GM19463 (cell line): ENCODE data around the gene TTC29.
"Not testable (repeated sequence)": the region's sequence is repeated elsewhere in the genome, so short reads cannot be mapped to it uniquely, and the experiment has no call there.

Experiments
- ATAC-seq: cut with Tn5 transposase; IDR thresholded peaks from one replicate; pipeline ENCODE4 v1.9.1; 2021; ENCODE audit warnings: mild to moderate bottlenecking, moderate library complexity; ENCODE audit not compliant: unreplicated experiment

The TTC29 gene

DNA sequence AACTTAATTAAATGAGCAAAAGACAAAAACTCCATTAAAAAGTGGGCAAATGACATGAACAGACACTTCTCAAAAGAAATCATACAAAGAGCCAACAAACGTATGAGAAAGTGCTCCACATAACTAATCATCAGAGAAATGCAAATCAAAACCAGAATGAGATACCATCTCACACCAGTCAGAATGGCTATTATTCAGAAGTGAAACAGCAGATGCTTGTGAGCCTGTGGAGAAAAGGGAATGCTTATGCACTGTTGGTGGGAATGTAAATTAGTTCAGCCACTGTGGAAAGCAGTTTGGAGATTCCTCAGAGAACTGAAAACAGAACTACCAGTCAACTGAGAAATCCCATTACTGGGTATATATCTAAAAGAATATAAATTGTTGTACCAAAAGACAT lies 222.1 kb downstream of the TTC29 start:
- ATAC-seq = not testable (repeated sequence)

DNA sequence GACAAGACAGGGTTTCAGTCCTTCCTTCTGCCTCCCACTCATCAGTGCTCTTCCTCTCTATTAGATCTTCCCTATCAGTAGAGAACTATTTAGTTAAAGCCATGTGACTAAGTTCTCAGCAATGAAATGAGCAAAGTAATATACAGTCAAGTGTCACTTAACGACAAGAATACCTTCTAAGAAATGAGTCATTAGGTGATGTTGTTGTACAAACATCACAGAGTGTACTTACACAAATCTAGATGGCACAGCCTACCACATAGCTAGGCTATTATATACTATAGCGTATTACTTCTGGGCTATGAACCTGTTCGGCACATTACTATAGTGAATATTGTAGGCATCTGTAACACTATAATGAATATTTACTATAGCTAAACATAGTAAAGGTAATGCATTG lies 235.7 kb downstream of the TTC29 start:
- ATAC-seq = no peak

DNA sequence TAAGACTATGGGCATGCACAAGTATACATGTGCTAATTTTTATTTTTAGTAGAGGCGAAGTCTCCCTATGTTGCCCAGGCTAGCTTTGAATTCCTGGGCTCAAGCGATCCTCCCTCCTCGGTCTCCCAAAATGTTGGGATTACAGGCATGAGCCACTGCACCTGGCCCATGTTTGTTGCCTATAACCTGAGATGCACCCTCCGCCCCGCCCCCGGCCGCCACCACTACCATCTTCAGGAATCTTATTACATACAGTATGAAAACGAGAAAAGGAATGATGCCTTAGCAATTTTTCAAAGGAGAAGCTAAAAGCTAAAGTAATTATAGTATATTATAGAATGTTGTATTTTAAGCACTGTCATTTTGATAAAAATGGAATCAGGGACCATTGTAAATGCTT lies 245.8 kb downstream of the TTC29 start:
- ATAC-seq = no peak

DNA sequence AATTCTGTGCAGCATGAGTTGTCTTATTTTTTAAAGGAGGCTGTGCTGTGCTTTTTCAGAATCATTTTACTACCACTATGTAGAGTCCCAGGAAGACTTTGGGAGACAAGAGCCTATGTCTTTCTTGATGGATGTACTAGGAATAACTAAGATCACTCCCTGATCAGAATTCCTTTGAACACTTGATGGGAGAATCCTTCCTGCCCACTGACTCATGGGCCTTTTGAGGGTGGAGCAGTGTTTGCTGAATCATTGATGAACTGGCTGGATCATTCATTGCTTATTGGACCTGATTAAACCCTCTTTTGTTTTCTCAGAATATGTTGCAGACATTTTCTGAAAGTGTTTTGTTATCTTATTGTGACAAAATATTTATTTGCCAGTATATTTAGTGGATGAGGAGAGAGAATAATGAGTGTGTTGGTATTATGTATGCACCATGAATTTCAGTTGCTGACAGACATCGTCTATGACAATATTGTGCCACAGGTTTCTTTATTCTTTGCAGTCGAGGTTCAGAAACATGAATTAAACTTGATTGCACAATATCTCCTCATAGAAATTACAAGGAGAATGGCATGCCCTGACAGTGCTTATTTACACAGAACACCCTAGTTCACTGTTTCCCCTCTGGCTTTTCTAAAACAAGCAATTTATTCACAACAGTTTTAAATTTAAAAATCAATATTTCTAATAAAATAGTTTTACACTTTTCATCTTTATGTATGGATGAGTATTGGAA lies 270.7 kb downstream of the TTC29 start:
- ATAC-seq = no peak

DNA sequence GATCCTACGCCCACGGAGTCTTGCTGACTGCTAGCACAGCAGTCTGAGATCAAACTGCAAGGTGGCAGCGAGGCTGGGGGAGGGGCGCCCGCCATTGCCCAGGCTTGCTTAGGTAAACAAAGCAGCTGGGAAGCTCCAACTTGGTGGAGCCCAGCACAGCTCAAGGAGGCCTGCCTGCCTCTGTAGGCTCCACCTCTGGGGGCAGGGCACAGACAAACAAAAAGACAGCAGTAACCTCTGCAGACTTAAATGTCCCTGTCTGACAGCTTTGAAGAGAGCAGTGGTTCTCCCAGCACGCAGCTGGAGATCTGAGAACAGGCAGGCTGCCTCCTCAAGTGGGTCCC lies 281.7 kb downstream of the TTC29 start:
- not testable (repeated sequence) for ATAC-seq

DNA sequence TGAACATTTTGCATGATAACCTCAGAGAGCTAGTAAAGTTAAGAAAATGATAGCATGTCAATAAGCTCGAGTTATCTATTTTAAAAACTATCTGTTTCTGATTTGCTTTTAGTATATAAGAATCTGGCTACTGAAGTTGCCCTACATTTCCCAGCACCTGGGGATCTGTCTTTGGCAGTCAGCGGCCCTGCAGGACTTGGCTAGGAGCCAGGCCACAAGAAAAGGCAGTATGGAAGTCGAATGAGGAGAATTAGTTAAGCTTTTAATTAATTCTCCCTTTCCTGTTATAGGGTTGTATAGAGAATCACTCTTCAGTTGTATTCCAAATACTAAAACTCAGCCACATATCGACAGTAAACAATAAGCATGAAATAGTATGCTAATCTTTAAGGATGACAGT lies 284.3 kb downstream of the TTC29 start:
- no peak for ATAC-seq
